GM18951 (cell line): ENCODE results near the gene HNF4A.

ENCODE experiments used
- POLR2A ChIP-seq: IDR thresholded peaks from 4 replicates; pipeline ENCODE4 v1.6.1; 2011; ENCODE audit warnings: mild to moderate bottlenecking; ENCODE audit not compliant: insufficient read length, insufficient read depth; ENCODE audit errors: extremely low read depth
- in situ Hi-C: fragments of 300-500 bp; cut with MboI; formaldehyde crosslinking; loops from one replicate; pipeline ENCODE4 v1.12.0; 2022; ENCODE audit warnings: low sequenced_read_pairs, mixed read lengths, inconsistent platforms; ENCODE audit not compliant: unreplicated experiment

Gene HNF4A

DNA sequence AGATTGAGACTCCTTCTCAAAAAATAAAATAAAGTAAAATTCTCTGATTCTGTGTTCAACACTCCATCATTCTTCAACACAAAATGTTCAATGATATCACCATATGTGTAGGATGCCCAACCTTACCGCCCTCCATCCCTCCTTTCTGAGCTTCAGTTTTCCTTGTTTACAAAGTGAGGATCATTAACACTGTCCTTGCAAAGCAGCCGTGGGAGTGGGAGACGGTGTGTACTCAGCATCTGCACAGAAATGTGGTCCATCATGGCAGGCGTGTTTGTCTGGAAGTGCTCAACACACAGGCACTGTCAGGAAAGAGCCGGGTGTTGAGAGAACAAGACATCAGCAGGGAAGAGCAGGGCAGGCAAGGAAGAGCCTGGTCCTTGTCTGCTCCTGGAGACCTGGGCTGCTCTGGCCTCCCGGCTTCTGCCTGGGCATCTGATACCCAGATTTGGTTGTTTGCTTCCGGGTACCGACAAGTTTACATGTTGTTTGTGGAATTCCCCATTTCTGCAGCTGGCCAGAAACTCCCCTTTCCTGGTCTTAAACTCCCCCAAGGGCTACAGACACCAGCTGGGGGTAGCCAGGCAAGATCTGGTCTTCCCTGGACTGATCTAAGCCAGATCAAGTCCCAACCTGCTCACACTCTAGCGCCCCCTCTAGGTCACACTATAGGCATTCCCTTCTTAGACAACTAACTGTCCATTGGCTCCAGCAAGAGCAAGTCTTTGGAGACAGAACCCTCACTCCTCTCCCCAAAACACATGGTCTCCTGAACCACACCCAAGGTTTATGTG, 93.5 kb downstream of the HNF4A start:
- TF ChIP-seq POLR2A, result no peak
- in situ Hi-C loops, result no loop called here

GRCh38 chr20:44449864-44450263, 94.4 kb downstream of the HNF4A start:
- no peak for TF ChIP-seq POLR2A
- in situ Hi-C loops, result no loop called here

DNA sequence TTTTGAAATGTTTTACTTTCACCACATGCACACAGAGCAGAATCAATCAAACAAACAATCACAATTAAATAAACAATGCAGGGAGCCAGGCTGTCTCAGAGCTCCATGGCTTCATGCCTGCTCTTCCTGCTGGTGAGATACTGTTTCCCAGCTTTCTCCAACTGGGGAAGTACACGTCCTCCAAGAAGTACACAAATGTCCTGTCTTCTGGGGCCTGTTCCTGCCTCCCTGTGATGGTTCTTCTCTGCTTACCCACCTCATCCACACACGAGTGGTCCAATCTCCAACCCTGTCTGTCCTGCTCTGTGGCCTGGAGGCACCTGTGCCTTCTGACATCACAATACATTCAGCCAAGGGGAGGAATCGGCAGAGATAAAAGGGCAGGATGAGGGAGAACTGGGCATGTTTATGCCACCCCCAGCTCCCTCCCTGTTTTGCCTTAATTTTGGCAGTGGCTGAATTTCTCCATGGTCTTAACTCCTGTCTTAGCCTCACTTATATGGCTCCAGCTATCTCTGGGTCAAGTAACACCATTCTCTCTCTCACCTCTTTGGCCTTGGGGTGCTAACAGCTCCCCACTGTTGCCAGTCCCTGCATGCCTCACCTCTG, 94.9 kb downstream of the HNF4A start:
- in situ Hi-C loops, result no loop called here
- TF ChIP-seq POLR2A, result no peak

- in situ Hi-C loops, result no loop called here
- no peak for TF ChIP-seq POLR2A
Measured at GRCh38 chr20:44450903-44451450, 95.5 kb downstream of the HNF4A start.

- in situ Hi-C loops, result no loop called here
- TF ChIP-seq POLR2A, result no peak
Measured at GRCh38 chr20:44454306-44454963, 98.9 kb downstream of the HNF4A start.

DNA sequence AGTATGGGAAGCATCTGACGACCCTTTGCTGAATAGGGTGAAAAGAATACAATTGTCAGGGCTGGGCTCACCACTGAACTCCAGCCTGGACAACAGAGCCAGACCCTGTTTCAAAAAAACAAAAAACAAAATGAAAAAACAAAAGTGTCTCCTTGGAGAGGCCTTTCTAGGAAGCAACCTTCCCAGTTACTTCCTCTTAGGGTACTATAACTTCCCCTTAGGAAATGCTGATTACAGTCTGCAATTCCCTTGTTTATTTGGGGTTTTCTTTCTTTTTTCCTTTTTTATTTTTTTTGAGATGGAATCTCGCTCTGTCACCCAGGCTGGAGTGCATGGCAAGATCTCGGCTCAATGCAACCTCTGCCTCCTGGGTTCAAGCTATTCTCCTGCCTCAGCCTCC, 99.6 kb downstream of the HNF4A start:
- no peak for TF ChIP-seq POLR2A
- in situ Hi-C loops, result no loop called here

GRCh38 chr20:44456611-44457010, 101.1 kb downstream of the HNF4A start:
- no peak for TF ChIP-seq POLR2A
- in situ Hi-C loops, result no loop called here

- in situ Hi-C loops, result no loop called here
- no peak for TF ChIP-seq POLR2A
Measured at GRCh38 chr20:44457016-44457415, 101.5 kb downstream of the HNF4A start.

- TF ChIP-seq POLR2A, result no peak
- in situ Hi-C loops, result no loop called here
Measured at GRCh38 chr20:44459271-44459670, 103.8 kb downstream of the HNF4A start.

GRCh38 chr20:44460795-44461141, 105.3 kb downstream of the HNF4A start:
- no peak for TF ChIP-seq POLR2A
- in situ Hi-C loops, result no loop called here

- TF ChIP-seq POLR2A, result no peak
- in situ Hi-C loops, result no loop called here
Measured at GRCh38 chr20:44461142-44461802, 105.8 kb downstream of the HNF4A start.

- TF ChIP-seq POLR2A, result no peak
- in situ Hi-C loops, result no loop called here
Measured at GRCh38 chr20:44461803-44462174, 106.3 kb downstream of the HNF4A start.

DNA sequence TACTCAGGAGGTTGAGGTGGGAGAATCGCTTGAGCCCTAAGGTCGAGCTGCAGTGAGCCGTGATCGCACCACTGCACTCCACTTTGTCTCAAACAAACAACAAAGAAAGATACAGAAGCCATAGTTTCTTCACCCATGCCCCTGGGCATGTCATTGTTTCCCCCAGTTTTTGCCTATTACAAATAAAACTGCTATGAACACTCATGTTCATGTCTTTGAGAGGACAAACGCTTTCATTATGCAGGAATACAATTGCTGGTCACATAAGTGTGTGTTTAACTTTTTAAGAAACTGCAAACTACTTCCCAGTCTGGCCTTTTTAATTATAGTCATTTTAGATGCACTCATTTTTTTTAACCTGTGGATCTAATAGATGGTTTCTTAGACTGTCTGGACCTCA, 108.0 kb downstream of the HNF4A start:
- no peak for TF ChIP-seq POLR2A
- in situ Hi-C loops, result no loop called here
